Measurements from ENCODE around the gene UBLCP1.

The UBLCP1 gene

DNA sequence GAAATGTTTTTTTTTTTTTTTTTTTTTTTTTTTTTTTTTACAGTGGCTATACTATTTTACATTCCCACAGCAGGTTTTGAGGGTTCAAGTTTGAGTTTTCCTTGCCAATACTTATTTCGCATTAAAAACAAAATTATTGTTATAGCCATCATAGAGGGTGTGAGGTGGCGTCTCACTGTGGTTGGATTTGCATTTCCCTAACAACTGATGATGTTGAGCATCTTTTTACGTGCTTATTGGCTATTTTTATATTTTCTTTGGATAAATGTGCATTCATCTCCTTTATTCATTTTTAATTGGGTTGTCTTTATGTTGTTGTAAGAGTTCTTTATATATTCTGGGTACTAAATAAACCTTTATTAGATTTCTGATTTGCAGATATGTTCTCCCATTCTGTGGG lies 18.9 kb upstream of the UBLCP1 start:
- Histone ChIP-seq H3K27me3 (ENCODE audit: control insufficient read depth in 3 of 3, insufficient read depth in 3 of 3, low read depth in 1 of 3, low read length in 3 of 3) (peaks cover 0 to 8% (median 0%) of the 10 kb centered on the region in 3 experiments), H3K4me3 (ENCODE audit: low read length in 2 of 2) (no peak overlapping the region), H3K4me1 (ENCODE audit: control insufficient read depth in 2 of 2, insufficient read depth in 1 of 2, low read depth in 1 of 2, low read length in 2 of 2) (no peaks in the 10 kb centered on the region), H2AK5ac (ENCODE audit: low read depth, low read length) (no peak overlapping the region), H2AFZ (ENCODE audit: low read length) (no peak overlapping the region), H3K36me3 (replicated peaks in 1 of 2; ENCODE audit: control insufficient read depth in 2 of 2, insufficient read depth in 2 of 2, low read length in 2 of 2) (no peaks in the 10 kb centered on the region), H3K9ac (ENCODE audit: low read depth, low read length, poor library complexity) (no peak overlapping the region), H4K91ac (ENCODE audit: low read depth, low read length, poor library complexity) (no peak overlapping the region), H3K9me3 (replicated peaks in 1 of 2; ENCODE audit: control insufficient read depth in 2 of 2, insufficient read depth in 1 of 2, low read depth in 1 of 2, low read length in 2 of 2) (no peaks in the 10 kb centered on the region), H2BK12ac (ENCODE audit: low read length) (no peak overlapping the region), H2BK5ac (ENCODE audit: low read length) (no peak overlapping the region), H3K4me2 (ENCODE audit: insufficient read depth, low read length, poor library complexity, severe bottlenecking) (no peak overlapping the region), H2BK120ac (ENCODE audit: low read depth, low read length) (no peak overlapping the region), H4K8ac (ENCODE audit: low read depth, low read length) (no peak overlapping the region), H3K14ac (ENCODE audit: low read length) (no peak overlapping the region), H3K4ac (ENCODE audit: low read length) (no peak overlapping the region), H3K18ac (ENCODE audit: low read length) (no peak overlapping the region), H2BK15ac (ENCODE audit: low read length) (no peak overlapping the region), H3K79me1 (ENCODE audit: low read depth, low read length) (no peaks in the 10 kb centered on the region), H3K27ac (replicated peaks; ENCODE audit: low read length) (no peak overlapping the region), H3K23ac (ENCODE audit: low read depth, low read length, poor library complexity) (no peak overlapping the region)
- no peak for DNase-seq (ENCODE audit: low spot score)
- WGBS, 2 donors (ENCODE audit: extremely low coverage in 2 of 2, insufficient read length in 2 of 2, insufficient replicate concordance in 1 of 2): no CpG with 5 or more reads among the region's 3 CpGs

DNA sequence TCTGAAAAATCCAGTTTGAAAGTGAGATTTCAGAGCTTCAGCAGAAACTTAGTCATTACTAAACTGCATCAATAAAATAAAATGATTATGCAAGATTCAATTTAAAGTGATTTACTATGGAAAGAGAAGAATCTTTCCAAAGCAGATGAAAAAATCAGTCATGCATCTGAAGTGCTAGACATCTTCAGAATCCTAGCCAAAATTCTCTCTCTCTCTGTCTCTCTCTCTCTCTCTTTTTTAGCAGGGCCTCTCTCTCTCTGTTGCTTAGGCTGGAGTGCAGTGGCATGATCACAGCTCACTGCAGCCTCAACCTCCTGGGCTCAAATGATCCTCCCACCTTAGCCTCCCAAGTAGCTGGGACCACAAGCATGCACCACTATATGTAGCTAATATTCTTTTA lies 18.2 kb upstream of the UBLCP1 start:
- Histone ChIP-seq H3K14ac (ENCODE audit: low read length) (no peak overlapping the region), H3K4me2 (ENCODE audit: insufficient read depth, low read length, poor library complexity, severe bottlenecking) (no peak overlapping the region), H2BK120ac (ENCODE audit: low read depth, low read length) (no peak overlapping the region), H3K23ac (ENCODE audit: low read depth, low read length, poor library complexity) (no peak overlapping the region), H3K27ac (replicated peaks; ENCODE audit: low read length) (no peak overlapping the region), H3K79me1 (ENCODE audit: low read depth, low read length) (no peaks in the 10 kb centered on the region), H3K36me3 (replicated peaks in 1 of 2; ENCODE audit: control insufficient read depth in 2 of 2, insufficient read depth in 2 of 2, low read length in 2 of 2) (no peaks in the 10 kb centered on the region), H2BK12ac (ENCODE audit: low read length) (no peak overlapping the region), H4K8ac (ENCODE audit: low read depth, low read length) (no peak overlapping the region), H3K4ac (ENCODE audit: low read length) (no peak overlapping the region), H3K4me3 (ENCODE audit: low read length in 2 of 2) (no peak overlapping the region), H3K27me3 (ENCODE audit: control insufficient read depth in 3 of 3, insufficient read depth in 3 of 3, low read depth in 1 of 3, low read length in 3 of 3) (peaks cover 0 to 8% (median 0%) of the 10 kb centered on the region in 3 experiments), H3K18ac (ENCODE audit: low read length) (no peak overlapping the region), H2AFZ (ENCODE audit: low read length) (no peak overlapping the region), H3K9ac (ENCODE audit: low read depth, low read length, poor library complexity) (no peak overlapping the region), H2AK5ac (ENCODE audit: low read depth, low read length) (no peak overlapping the region), H3K4me1 (ENCODE audit: control insufficient read depth in 2 of 2, insufficient read depth in 1 of 2, low read depth in 1 of 2, low read length in 2 of 2) (no peaks in the 10 kb centered on the region), H2BK5ac (ENCODE audit: low read length) (no peak overlapping the region), H4K91ac (ENCODE audit: low read depth, low read length, poor library complexity) (no peak overlapping the region), H2BK15ac (ENCODE audit: low read length) (no peak overlapping the region), H3K9me3 (replicated peaks in 1 of 2; ENCODE audit: control insufficient read depth in 2 of 2, insufficient read depth in 1 of 2, low read depth in 1 of 2, low read length in 2 of 2) (no peaks in the 10 kb centered on the region)
- no peak for DNase-seq (ENCODE audit: low spot score)

GRCh38 chr5:159249158-159249557 lies 13.9 kb upstream of the UBLCP1 start:
- Histone ChIP-seq H3K18ac (ENCODE audit: low read length) (no peak overlapping the region), H3K79me1 (ENCODE audit: low read depth, low read length) (no peaks in the 10 kb centered on the region), H3K23ac (ENCODE audit: low read depth, low read length, poor library complexity) (no peak overlapping the region), H4K8ac (ENCODE audit: low read depth, low read length) (no peak overlapping the region), H2BK5ac (ENCODE audit: low read length) (no peak overlapping the region), H3K36me3 (replicated peaks in 1 of 2; ENCODE audit: control insufficient read depth in 2 of 2, insufficient read depth in 2 of 2, low read length in 2 of 2) (no peaks in the 10 kb centered on the region), H2BK15ac (ENCODE audit: low read length) (no peak overlapping the region), H2BK120ac (ENCODE audit: low read depth, low read length) (no peak overlapping the region), H3K14ac (ENCODE audit: low read length) (no peak overlapping the region), H3K4ac (ENCODE audit: low read length) (no peak overlapping the region), H3K4me3 (ENCODE audit: low read length in 2 of 2) (no peak overlapping the region), H3K4me1 (ENCODE audit: control insufficient read depth in 2 of 2, insufficient read depth in 1 of 2, low read depth in 1 of 2, low read length in 2 of 2) (no peaks in the 10 kb centered on the region), H2BK12ac (ENCODE audit: low read length) (no peak overlapping the region), H3K27me3 (ENCODE audit: control insufficient read depth in 3 of 3, insufficient read depth in 3 of 3, low read depth in 1 of 3, low read length in 3 of 3) (peaks cover 0 to 15% (median 0%) of the 10 kb centered on the region in 3 experiments), H2AFZ (ENCODE audit: low read length) (no peak overlapping the region), H2AK5ac (ENCODE audit: low read depth, low read length) (no peak overlapping the region), H3K9me3 (replicated peaks in 1 of 2; ENCODE audit: control insufficient read depth in 2 of 2, insufficient read depth in 1 of 2, low read depth in 1 of 2, low read length in 2 of 2) (no peaks in the 10 kb centered on the region), H3K9ac (ENCODE audit: low read depth, low read length, poor library complexity) (no peak overlapping the region), H4K91ac (ENCODE audit: low read depth, low read length, poor library complexity) (no peak overlapping the region), H3K4me2 (ENCODE audit: insufficient read depth, low read length, poor library complexity, severe bottlenecking) (no peak overlapping the region), H3K27ac (replicated peaks; ENCODE audit: low read length) (no peak overlapping the region)
- no CpG with 5 or more reads among the region's 2 CpGs for WGBS, 2 donors (ENCODE audit: extremely low coverage in 2 of 2, insufficient read length in 2 of 2, insufficient replicate concordance in 1 of 2)
- DNase-seq (ENCODE audit: low spot score): no peak

GRCh38 chr5:159252195-159252594 lies 10.9 kb upstream of the UBLCP1 start:
- Histone ChIP-seq H3K23ac (ENCODE audit: low read depth, low read length, poor library complexity) (no peak overlapping the region), H3K4me1 (ENCODE audit: control insufficient read depth in 2 of 2, insufficient read depth in 1 of 2, low read depth in 1 of 2, low read length in 2 of 2) (no peaks in the 10 kb centered on the region), H3K27ac (replicated peaks; ENCODE audit: low read length) (no peak overlapping the region), H2AK5ac (ENCODE audit: low read depth, low read length) (no peak overlapping the region), H3K27me3 (ENCODE audit: control insufficient read depth in 3 of 3, insufficient read depth in 3 of 3, low read depth in 1 of 3, low read length in 3 of 3) (peaks cover 0 to 30% (median 0%) of the 10 kb centered on the region in 3 experiments), H2BK5ac (ENCODE audit: low read length) (no peak overlapping the region), H3K36me3 (replicated peaks in 1 of 2; ENCODE audit: control insufficient read depth in 2 of 2, insufficient read depth in 2 of 2, low read length in 2 of 2) (no peaks in the 10 kb centered on the region), H4K91ac (ENCODE audit: low read depth, low read length, poor library complexity) (no peak overlapping the region), H3K79me1 (ENCODE audit: low read depth, low read length) (no peaks in the 10 kb centered on the region), H3K9me3 (replicated peaks in 1 of 2; ENCODE audit: control insufficient read depth in 2 of 2, insufficient read depth in 1 of 2, low read depth in 1 of 2, low read length in 2 of 2) (no peaks in the 10 kb centered on the region), H4K8ac (ENCODE audit: low read depth, low read length) (no peak overlapping the region), H3K4me2 (ENCODE audit: insufficient read depth, low read length, poor library complexity, severe bottlenecking) (no peak overlapping the region), H3K4me3 (ENCODE audit: low read length in 2 of 2) (no peak overlapping the region), H2BK120ac (ENCODE audit: low read depth, low read length) (no peak overlapping the region), H3K9ac (ENCODE audit: low read depth, low read length, poor library complexity) (no peak overlapping the region), H2AFZ (ENCODE audit: low read length) (no peak overlapping the region), H3K14ac (ENCODE audit: low read length) (no peak overlapping the region), H3K18ac (ENCODE audit: low read length) (no peak overlapping the region), H2BK12ac (ENCODE audit: low read length) (no peak overlapping the region), H2BK15ac (ENCODE audit: low read length) (no peak overlapping the region), H3K4ac (ENCODE audit: low read length) (no peak overlapping the region)
- no CpG with 5 or more reads among the region's 1 CpG for WGBS, 2 donors (ENCODE audit: extremely low coverage in 2 of 2, insufficient read length in 2 of 2, insufficient replicate concordance in 1 of 2)
- no peak for DNase-seq (ENCODE audit: low spot score)

Measured in neuronal stem cell (in vitro differentiated cells).